Cardiac muscle cell (in vitro differentiated cells and primary cell): ENCODE results near the gene SF3A2. TPM values are rescaled to one million over a fixed set of nuclear protein-coding genes. Genes with fewer than 3 reads are reported as not detected.

Experiments used
- DNase-seq, 2 donors: peaks; one replicate each; pipeline versions ENCODE4 v3.0.0 to v3.0.0-alpha.2; 2010 to 2017; ENCODE audit warnings: low read depth in 1 of 2, low spot score in 1 of 2
- H3K27ac ChIP-seq: fragments of 200-600 bp; sonication (generic); 2 replicates; pipeline ENCODE4 v1.5.1; 2016
- H3K27me3 ChIP-seq: fragments of 200-600 bp; sonication (generic); 2 replicates; pipeline ENCODE4 v1.6.0; 2016; ENCODE audit warnings: control low read depth
- H3K36me3 ChIP-seq: fragments of 200-600 bp; sonication (generic); 2 replicates; pipeline ENCODE4 v1.5.1; 2016; ENCODE audit warnings: control low read depth
- H3K4me1 ChIP-seq: fragments of 200-600 bp; sonication (generic); 2 replicates; pipeline ENCODE4 v1.8.1; 2017; ENCODE audit warnings: low read depth, mild to moderate bottlenecking, mixed run types
- H3K4me3 ChIP-seq: fragments of 200-600 bp; sonication (generic); 2 replicates; pipeline ENCODE4 v1.5.1; 2016; ENCODE audit warnings: mild to moderate bottlenecking
- H3K9me3 ChIP-seq: fragments of 200-600 bp; sonication (generic); 2 replicates; pipeline ENCODE4 v1.5.1; 2017; ENCODE audit warnings: low read depth, mild to moderate bottlenecking, control low read depth
- CTCF ChIP-seq: IDR thresholded peaks from 2 replicates; pipeline ENCODE4 v1.5.1; 2012; ENCODE audit warnings: low read depth, mild to moderate bottlenecking, low read length
- polyA plus RNA-seq: library from polyadenylated mRNA; unstranded; fragments of >200 nt; fragmentation: Nextera tagmentation; extraction: Ambion mirVana; gene quantifications from 2 replicates; pipeline ENCODE4 v1.2.1, GENCODE V29; 2016
- total RNA-seq: library from RNA; depleted of rRNA; stranded (reverse); fragments of >200 nt; gene quantifications from 2 replicates; pipeline ENCODE4 v1.2.3, GENCODE V29; 2016

The SF3A2 gene
- total and polyA plus RNA-seq, 2 experiments from 2014 or later = 60.6 to 111 TPM

GRCh38 chr19:2242092-2242537 lies 5.5 kb downstream of the SF3A2 start:
- peaks cover 26% of the 10 kb centered on the region for H3K4me1 ChIP-seq
- peaks cover 36% of the 10 kb centered on the region for H3K36me3 ChIP-seq
- no peak overlapping the region for H3K27ac ChIP-seq
- no peak for TF ChIP-seq CTCF
- DNase-seq = no peak
- no peak overlapping the region for H3K4me3 ChIP-seq
- no peaks in the 10 kb centered on the region for H3K27me3 ChIP-seq
- no peaks in the 10 kb centered on the region for H3K9me3 ChIP-seq

- no peak for TF ChIP-seq CTCF
- H3K4me1 ChIP-seq = peaks cover 21% of the 10 kb centered on the region
- H3K4me3 ChIP-seq = no peak overlapping the region
- H3K27me3 ChIP-seq = no peaks in the 10 kb centered on the region
- no peaks in the 10 kb centered on the region for H3K9me3 ChIP-seq
- H3K27ac ChIP-seq = no peak overlapping the region
- no peak for DNase-seq
- peaks cover 41% of the 10 kb centered on the region for H3K36me3 ChIP-seq
Measured at GRCh38 chr19:2242816-2243215, 6.2 kb downstream of the SF3A2 start.

- Histone ChIP-seq H3K4me3 (no peak overlapping the region), H3K27ac (no peak overlapping the region), H3K27me3 (no peaks in the 10 kb centered on the region), H3K36me3 (peaks cover 43% of the 10 kb centered on the region), H3K9me3 (no peaks in the 10 kb centered on the region), H3K4me1 (peaks cover 20% of the 10 kb centered on the region)
- no peak for DNase-seq
- no peak for TF ChIP-seq CTCF
Measured at GRCh38 chr19:2243274-2244124, 6.9 kb downstream of the SF3A2 start.

- no peaks in the 10 kb centered on the region for H3K9me3 ChIP-seq
- H3K36me3 ChIP-seq = peaks cover 43% of the 10 kb centered on the region
- H3K27ac ChIP-seq = no peak overlapping the region
- no peak overlapping the region for H3K4me3 ChIP-seq
- TF ChIP-seq CTCF = no peak
- H3K27me3 ChIP-seq = no peaks in the 10 kb centered on the region
- DNase-seq = no peak
- H3K4me1 ChIP-seq = peaks cover 14% of the 10 kb centered on the region
Measured at GRCh38 chr19:2244125-2244411, 7.4 kb downstream of the SF3A2 start.

GRCh38 chr19:2244486-2244885 lies 7.9 kb downstream of the SF3A2 start:
- TF ChIP-seq CTCF = no peak
- Histone ChIP-seq H3K4me3 (no peak overlapping the region), H3K36me3 (peaks cover 43% of the 10 kb centered on the region), H3K4me1 (peaks cover 10% of the 10 kb centered on the region), H3K27me3 (no peaks in the 10 kb centered on the region), H3K9me3 (no peaks in the 10 kb centered on the region), H3K27ac (no peak overlapping the region)
- DNase-seq = no peak
